ENCODE data around the gene ATF6.

ATF6 gene

DNA sequence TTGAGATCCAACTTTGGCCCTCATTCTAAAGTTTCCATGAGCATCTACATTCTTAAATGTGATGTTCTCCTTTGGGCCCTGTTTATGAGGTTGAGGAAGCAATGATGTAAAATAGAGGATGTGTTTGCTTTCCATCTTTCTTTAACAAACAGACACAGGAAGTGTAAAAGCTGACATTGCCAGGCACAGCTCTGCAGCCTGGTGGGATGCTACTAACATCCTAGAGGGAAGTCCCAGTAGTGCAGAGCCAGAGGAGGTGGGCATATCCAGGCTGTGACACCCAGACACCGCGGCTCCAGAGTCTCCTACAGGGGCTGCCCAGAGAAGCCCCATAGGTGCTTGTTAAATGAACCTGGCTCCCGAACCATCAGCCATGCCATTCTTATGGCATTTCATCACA, 241.3 kb downstream of the ATF6 start:
- TF ChIP-seq, protein P1, sequence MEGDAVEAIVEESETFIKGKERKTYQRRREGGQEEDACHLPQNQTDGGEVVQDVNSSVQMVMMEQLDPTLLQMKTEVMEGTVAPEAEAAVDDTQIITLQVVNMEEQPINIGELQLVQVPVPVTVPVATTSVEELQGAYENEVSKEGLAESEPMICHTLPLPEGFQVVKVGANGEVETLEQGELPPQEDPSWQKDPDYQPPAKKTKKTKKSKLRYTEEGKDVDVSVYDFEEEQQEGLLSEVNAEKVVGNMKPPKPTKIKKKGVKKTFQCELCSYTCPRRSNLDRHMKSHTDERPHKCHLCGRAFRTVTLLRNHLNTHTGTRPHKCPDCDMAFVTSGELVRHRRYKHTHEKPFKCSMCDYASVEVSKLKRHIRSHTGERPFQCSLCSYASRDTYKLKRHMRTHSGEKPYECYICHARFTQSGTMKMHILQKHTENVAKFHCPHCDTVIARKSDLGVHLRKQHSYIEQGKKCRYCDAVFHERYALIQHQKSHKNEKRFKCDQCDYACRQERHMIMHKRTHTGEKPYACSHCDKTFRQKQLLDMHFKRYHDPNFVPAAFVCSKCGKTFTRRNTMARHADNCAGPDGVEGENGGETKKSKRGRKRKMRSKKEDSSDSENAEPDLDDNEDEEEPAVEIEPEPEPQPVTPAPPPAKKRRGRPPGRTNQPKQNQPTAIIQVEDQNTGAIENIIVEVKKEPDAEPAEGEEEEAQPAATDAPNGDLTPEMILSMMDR (IDR thresholded peaks at IDR 0.05; ENCODE audit: low read depth, low read length, missing control alignments), result no peak
- in situ Hi-C loops (cut with HindIII; ENCODE audit: low sequenced_read_pairs), result no loop called here
- DNase-seq (ENCODE audit: low read depth), result no peak
- H3K4me3 ChIP-seq (ENCODE audit: low read depth, low read length), result no peak overlapping the region

DNA sequence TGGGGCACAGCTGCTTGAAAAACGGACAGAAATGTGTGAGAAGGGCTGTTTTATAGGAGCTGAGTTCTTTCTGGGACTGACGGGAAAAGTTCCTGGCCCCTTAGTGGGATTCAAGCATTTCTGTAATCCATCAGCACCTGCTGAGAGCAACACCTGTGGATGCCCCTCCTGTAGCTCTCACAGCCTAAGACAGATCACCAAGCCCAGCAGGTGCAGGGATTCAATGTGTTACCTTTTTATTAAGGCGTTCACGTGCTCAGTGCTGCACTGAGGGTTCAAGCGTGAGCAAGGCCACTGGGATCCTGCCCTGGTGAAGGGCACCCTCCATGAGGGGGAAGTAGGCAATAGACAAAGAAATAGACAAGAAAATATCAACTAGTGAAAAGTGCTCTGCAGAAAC, 242.7 kb downstream of the ATF6 start:
- in situ Hi-C loops (cut with HindIII; ENCODE audit: low sequenced_read_pairs), result no loop called here
- no peak overlapping the region for H3K4me3 ChIP-seq (ENCODE audit: low read depth, low read length)
- TF ChIP-seq, protein P1 (IDR thresholded peaks at IDR 0.05; ENCODE audit: low read depth, low read length, missing control alignments), result no peak
- DNase-seq (ENCODE audit: low read depth), result no peak

DNA sequence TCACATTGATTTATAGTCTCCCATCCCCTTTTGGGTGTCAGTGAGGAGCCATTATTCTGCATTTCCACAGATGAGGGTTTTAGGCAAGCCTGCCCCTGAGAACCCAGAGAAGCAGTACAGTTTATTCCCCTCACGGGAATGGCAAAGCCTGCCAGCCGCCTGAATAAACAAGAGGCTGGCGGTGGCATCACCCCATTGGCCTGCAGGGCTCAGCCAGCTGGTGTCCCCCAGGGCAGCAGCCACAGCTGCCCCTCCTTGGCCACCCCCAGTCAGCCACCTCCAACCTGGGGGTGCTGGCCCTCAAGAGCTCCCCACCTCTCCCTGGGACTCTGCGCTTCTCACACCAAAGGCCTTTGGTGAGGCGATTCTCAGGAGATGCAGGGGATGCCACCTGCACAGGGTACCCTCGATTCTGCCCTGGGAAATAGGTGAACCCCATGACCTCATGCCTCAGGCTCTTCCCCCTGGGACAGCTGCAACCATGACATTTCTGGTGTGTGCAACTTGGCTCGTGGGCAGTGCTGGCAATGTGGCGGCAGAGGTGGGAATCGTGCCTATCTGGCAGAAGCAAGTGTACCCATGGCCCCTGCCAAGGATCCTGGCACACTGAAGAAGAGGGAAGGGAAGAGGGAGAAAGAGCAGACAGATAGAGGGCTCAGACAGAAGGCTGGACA, 243.5 kb downstream of the ATF6 start:
- no peak for DNase-seq (ENCODE audit: low read depth)

DNA sequence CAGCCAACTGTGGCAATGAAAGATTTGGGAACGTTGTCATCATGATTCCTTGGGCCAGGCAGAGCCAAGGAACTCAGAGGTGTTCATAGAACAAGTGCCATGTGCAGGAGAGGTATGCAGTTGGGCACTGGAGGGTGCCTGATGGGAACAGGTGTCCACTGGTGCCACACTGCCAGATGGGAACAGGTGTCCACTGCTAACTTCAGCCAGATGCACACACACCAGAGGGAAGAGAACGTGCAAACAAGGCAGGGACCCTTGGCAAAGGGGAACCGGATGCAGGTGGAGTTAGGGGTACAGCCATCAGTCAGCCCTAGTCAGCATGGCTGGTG, 244.0 kb downstream of the ATF6 start:
- in situ Hi-C loops (cut with HindIII; ENCODE audit: low sequenced_read_pairs), result no loop called here
- TF ChIP-seq, protein P1 (IDR thresholded peaks at IDR 0.05; ENCODE audit: low read depth, low read length, missing control alignments), result no peak
- DNase-seq (ENCODE audit: low read depth), result no peak
- H3K4me3 ChIP-seq (ENCODE audit: low read depth, low read length), result no peak overlapping the region

More for the DNA sequence above, 243.5 kb downstream of the ATF6 start:
- in situ Hi-C loops (cut with HindIII; ENCODE audit: low sequenced_read_pairs), result no loop called here
- no peak overlapping the region for H3K4me3 ChIP-seq (ENCODE audit: low read depth, low read length)
- TF ChIP-seq, protein P1 (IDR thresholded peaks at IDR 0.05; ENCODE audit: low read depth, low read length, missing control alignments), result no peak

DNA sequence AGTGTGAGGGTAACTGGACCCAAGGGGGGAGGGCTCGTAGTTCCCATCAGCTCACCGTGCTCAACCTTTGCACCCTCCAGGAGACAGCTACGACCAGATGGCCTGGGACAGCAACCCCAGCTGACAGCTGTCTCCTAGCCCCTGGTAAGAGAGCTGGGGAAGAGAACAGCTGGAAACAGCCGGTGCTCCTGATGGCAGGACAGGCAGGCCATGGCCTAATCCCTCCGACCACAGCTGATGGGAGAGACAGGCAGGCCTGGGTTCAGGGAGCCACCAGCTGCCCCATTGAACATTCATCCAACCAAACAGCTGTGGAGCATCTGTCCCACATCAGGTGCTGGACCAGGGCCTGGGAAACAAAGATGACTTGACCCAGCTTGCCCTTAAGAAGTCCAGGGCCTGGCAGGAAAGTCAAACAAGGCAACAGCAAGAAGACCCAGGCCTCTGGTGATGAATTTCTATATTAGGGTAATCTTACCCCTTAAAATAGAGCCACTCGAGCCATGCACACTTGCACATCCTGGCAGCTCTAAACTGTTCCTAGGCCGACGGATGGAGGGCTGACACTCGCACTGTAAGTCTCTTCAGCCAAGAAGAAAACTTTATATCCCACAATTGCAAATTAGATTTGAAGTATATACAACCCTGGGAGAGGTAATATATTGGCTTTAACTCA, 245.4 kb downstream of the ATF6 start:
- DNase-seq (ENCODE audit: low read depth), result no peak
- in situ Hi-C loops (cut with HindIII; ENCODE audit: low sequenced_read_pairs), result no loop called here
- TF ChIP-seq, protein P1 (IDR thresholded peaks at IDR 0.05; ENCODE audit: low read depth, low read length, missing control alignments), result no peak
- H3K4me3 ChIP-seq (ENCODE audit: low read depth, low read length), result no peak overlapping the region

DNA sequence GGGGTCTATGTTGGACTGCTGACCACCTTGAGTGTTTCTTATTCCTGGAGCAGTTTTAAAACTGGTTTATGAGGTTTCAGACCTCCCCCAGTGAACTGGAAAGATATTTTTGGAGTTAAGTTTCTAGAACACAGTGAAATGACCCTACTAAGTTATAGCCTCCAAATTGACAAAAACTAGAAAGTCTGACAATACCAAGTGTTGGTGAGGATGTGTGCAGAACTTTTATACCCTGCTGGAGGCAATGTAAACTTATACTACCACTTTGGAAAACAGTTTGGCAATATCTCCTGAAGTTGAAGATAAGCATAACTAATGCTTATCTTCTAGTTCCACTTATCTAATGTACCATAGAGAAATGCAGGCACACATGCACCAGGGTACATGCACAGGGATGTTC, 247.2 kb downstream of the ATF6 start:
- no peak overlapping the region for H3K4me3 ChIP-seq (ENCODE audit: low read depth, low read length)
- in situ Hi-C loops (cut with HindIII; ENCODE audit: low sequenced_read_pairs), result no loop called here
- no peak for DNase-seq (ENCODE audit: low read depth)
- TF ChIP-seq, protein P1 (IDR thresholded peaks at IDR 0.05; ENCODE audit: low read depth, low read length, missing control alignments), result no peak
